ENCODE results near the gene ZNF282. TPM values are rescaled to one million over a fixed set of nuclear protein-coding genes. Genes with fewer than 3 reads are reported as not detected.
"Not testable (repeated sequence)": the region's sequence is repeated elsewhere in the genome, so short reads cannot be mapped to it uniquely, and the experiment has no call there.

Gene ZNF282
- polyA plus RNA-seq, 1 experiment, result 8.2 TPM

DNA sequence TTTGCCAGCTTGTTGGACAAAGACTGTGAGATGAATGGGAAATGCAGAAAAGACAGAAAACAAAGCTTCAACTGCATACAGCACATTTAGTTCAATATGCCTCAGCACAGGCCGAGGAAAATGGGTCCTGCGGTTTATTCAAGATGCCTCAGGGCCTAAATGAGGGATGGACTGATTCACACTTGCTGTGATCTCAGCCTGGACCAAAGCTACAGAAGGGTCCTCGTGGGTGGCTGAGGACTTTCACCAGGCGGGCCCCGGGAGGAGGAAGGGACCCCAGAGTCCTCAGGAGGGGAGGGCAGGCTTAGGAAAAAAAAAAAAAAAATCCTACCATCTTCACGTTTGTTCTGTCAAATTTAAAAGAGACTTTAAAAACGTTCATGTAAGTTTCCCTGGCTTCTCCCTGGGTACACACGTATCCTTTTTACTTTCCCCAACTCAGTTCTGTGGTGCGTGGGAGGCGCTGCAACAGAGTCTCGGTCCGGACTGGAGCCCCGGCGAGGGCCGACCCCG lies 66.0 kb downstream of the ZNF282 start:
- POLR2A ChIA-PET, result interaction anchor here (0.5 to 1.8 kb wide), 11 partner anchors 16 to 363 kb away, joined by 3 to 17 read pairs (median 3); partner anchors contain the start of gene ZNF398

DNA sequence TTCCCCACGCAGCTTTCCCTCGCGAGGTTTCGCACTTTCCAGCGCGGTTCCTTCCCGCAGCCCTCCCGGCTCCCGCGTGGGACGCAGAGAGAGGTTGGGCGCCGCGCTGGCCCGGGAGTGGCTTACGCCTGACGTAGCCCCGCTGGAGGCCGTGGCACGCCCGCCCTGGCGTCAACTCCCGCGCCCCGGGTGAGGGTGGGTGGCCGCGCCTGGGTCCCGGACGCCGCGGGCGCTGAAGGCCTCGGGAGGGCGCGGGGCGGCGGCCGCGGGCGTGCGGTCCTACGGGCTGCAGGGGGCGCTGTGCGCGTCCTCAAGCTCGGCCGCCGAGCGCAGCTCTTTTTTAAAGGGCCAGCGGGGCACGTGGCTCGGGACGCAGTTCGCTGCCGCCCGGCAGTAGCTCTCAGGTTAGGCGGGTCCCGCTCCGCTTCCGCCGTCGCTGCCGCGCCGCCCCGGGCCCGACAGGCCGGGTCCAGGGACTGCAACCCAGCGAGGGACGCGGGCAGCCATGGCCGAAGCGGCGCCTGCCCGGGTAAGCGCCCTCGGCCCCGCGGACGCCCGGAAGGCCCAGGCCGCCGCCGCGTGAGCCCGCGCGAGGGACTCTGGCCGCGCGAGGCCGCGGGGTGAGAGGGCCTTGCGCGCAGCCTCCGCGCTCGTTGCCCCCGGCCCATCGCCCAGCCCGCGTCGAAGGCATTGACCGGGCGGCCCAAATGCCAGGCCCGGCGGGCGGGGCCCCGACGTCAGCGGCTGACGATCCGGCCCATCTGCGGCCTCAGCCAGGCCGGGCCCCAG lies 66.7 kb downstream of the ZNF282 start, which contains the start of gene ZNF783:
Gene ZNF783, plus strand, starts transcription at position 368 of the 789 bp plus-strand sequence. Its CDS starts 138 bp downstream, at position 506.
- Histone ChIP-seq H3K9me3 (ENCODE audit: control insufficient read depth, insufficient read depth, low read length) (peaks cover 3% of the 10 kb centered on the region; the same call in 1 of the 2 replicates), H3K27me3 (ENCODE audit: control insufficient read depth, insufficient read depth, low read length) (no peaks in the 10 kb centered on the region), H3K27ac (ENCODE audit: low read depth, low read length) (peak within 1 kb of the TSS; percentile 86), H3K4me3 (ENCODE audit: low read depth, low read length) (peak within 1 kb of the TSS; percentile 60)
- peak; percentile 73 for DNase-seq (ENCODE audit: low read depth, low spot score)
- CTCF ChIA-PET, result interaction anchor here (0.5 to 3.9 kb wide), 22 partner anchors 12 to 500 kb away, joined by 3 to 64 read pairs (median 4); partner anchors contain the start of gene ZNF282
- peak; percentile 54 for TF ChIP-seq CTCF (IDR thresholded peaks at IDR 0.05; ENCODE audit: low read depth, low read length)
- POLR2A ChIA-PET, result interaction anchor here (0.5 to 1.8 kb wide), 11 partner anchors 16 to 363 kb away, joined by 3 to 17 read pairs (median 3); partner anchors contain the start of gene ZNF398

More for the DNA sequence above, 66.0 kb downstream of the ZNF282 start:
- no peak for TF ChIP-seq CTCF (IDR thresholded peaks at IDR 0.05; ENCODE audit: low read depth, low read length)
- DNase-seq (ENCODE audit: low read depth, low spot score), result no peak
- CTCF ChIA-PET, result interaction anchor here (0.6 to 3.9 kb wide), 21 partner anchors 11 to 501 kb away, joined by 3 to 64 read pairs (median 5); partner anchors contain the start of genes ZNF282 and ZNF425
- Histone ChIP-seq H3K27me3 (ENCODE audit: control insufficient read depth, insufficient read depth, low read length) (no peaks in the 10 kb centered on the region), H3K9me3 (ENCODE audit: control insufficient read depth, insufficient read depth, low read length) (peaks cover 3% of the 10 kb centered on the region; the same call in 1 of the 2 replicates), H3K4me3 (ENCODE audit: low read depth, low read length) (peak overlapping the region; percentile 60), H3K27ac (ENCODE audit: low read depth, low read length) (peak overlapping the region; percentile 86)

DNA sequence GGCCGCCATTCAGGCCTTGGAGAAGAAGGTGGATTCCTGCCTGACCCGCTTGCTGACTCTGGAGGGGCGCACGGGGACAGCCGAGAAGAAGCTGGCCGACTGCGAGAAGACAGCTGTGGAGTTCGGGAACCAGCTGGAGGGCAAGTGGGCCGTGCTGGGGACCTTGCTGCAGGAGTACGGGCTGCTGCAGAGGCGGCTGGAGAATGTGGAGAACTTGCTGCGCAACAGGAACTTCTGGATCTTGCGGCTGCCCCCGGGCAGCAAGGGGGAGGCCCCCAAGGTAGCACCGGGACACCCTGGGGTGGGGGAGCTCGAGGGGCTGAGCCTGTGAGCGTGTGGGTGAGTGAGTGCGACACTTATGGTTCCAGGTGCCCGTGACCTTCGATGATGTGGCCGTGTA lies 71.1 kb downstream of the ZNF282 start:
- no peak for TF ChIP-seq CTCF (IDR thresholded peaks at IDR 0.05; ENCODE audit: low read depth, low read length)
- ChIA-PET CTCF (no interaction called here), POLR2A (no interaction called here)
- no peak for DNase-seq (ENCODE audit: low read depth, low spot score)
- peaks cover 3% of the 10 kb centered on the region; the same call in 1 of the 2 replicates for H3K9me3 ChIP-seq (ENCODE audit: control insufficient read depth, insufficient read depth, low read length)
- no peaks in the 10 kb centered on the region for H3K27me3 ChIP-seq (ENCODE audit: control insufficient read depth, insufficient read depth, low read length)
- no peak overlapping the region for H3K27ac ChIP-seq (ENCODE audit: low read depth, low read length)
- no peak overlapping the region for H3K4me3 ChIP-seq (ENCODE audit: low read depth, low read length)

- no peak for DNase-seq (ENCODE audit: low read depth, low spot score)
- no peak for TF ChIP-seq CTCF (IDR thresholded peaks at IDR 0.05; ENCODE audit: low read depth, low read length)
- ChIA-PET CTCF (no interaction called here), POLR2A (no interaction called here)
- no peaks in the 10 kb centered on the region; the same call in 1 of the 2 replicates for H3K9me3 ChIP-seq (ENCODE audit: control insufficient read depth, insufficient read depth, low read length)
- no peak overlapping the region for H3K4me3 ChIP-seq (ENCODE audit: low read depth, low read length)
- no peak overlapping the region for H3K27ac ChIP-seq (ENCODE audit: low read depth, low read length)
- H3K27me3 ChIP-seq (ENCODE audit: control insufficient read depth, insufficient read depth, low read length), result no peaks in the 10 kb centered on the region
These were observed 72.4 kb downstream of the ZNF282 start for GRCh38 chr7:149267733-149268132.

GRCh38 chr7:149274424-149274823 lies 79.1 kb downstream of the ZNF282 start:
- H3K27me3 ChIP-seq (ENCODE audit: control insufficient read depth, insufficient read depth, low read length); POLR2A ChIA-PET; DNase-seq (ENCODE audit: low read depth, low spot score); H3K27ac ChIP-seq (ENCODE audit: low read depth, low read length); H3K4me3 ChIP-seq (ENCODE audit: low read depth, low read length); H3K9me3 ChIP-seq (ENCODE audit: control insufficient read depth, insufficient read depth, low read length): not testable (repeated sequence)
- CTCF ChIA-PET, result interaction anchor here (1.3 kb wide), 2 partner anchors 13 to 36 kb away, joined by 3 to 5 read pairs; partner anchors contain the start of gene ZNF783

Small RNA genes within 50 kb of the gene (small RNA-seq; reads per million reads assigned to genes)
- not detected for gene AC004890.1 (ENCODE audit: insufficient read length, low read depth)

Other genes with a start within 250 kb of the ZNF282 start
- 215 and 227 TPM in 2 replicates for gene PDIA4, start 167.0 kb upstream of the ZNF282 start, polyA plus RNA-seq (2011; rRNA removed)
- gene ZNF786, start 104.8 kb upstream of the ZNF282 start, polyA plus RNA-seq (2011; rRNA removed), result 2.2 TPM in 2 replicates
- gene ZNF425, start 69.2 kb upstream of the ZNF282 start, polyA plus RNA-seq (2011; rRNA removed), result 1.8 and 2.1 TPM in 2 replicates
- gene ZNF398, start 48.1 kb upstream of the ZNF282 start, polyA plus RNA-seq (2011; rRNA removed), result 6.6 and 6.8 TPM in 2 replicates
- 4.1 and 4.2 TPM in 2 replicates for gene ZNF212, start 44.1 kb downstream of the ZNF282 start, polyA plus RNA-seq (2011; rRNA removed)
- 5.2 TPM in 2 replicates for gene ZNF783, start 66.7 kb downstream of the ZNF282 start, polyA plus RNA-seq (2011; rRNA removed)